ENCODE data around the gene TPP1.

DNA sequence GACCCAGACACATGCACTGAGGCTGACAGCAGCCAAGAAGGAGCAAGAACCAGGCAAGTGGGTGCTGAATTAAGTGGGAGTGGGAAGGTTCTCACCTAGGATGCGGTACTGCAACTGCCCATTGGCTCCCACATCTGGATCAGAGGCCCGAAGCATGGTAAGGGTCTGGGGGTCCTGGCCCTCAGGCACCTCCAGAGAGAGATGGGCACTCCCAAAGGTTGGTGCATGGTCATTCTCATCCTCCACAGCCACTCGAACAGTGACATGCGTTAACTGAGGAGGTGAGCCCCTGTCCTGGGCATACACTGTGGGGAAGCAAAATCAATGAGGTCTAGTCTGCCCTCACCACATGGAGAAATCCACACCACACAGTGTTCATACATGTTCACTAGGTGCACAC is 9.3 kb upstream of the TPP1 start:
- TF ChIP-seq CHD2 (IDR thresholded peaks at IDR 0.05; ENCODE audit: low read length, partially characterized antibody) = no peak
- TF ChIP-seq, protein P1, sequence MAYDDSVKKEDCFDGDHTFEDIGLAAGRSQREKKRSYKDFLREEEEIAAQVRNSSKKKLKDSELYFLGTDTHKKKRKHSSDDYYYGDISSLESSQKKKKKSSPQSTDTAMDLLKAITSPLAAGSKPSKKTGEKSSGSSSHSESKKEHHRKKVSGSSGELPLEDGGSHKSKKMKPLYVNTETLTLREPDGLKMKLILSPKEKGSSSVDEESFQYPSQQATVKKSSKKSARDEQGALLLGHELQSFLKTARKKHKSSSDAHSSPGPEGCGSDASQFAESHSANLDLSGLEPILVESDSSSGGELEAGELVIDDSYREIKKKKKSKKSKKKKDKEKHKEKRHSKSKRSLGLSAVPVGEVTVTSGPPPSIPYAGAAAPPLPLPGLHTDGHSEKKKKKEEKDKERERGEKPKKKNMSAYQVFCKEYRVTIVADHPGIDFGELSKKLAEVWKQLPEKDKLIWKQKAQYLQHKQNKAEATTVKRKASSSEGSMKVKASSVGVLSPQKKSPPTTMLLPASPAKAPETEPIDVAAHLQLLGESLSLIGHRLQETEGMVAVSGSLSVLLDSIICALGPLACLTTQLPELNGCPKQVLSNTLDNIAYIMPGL (CRISPR knock-in tag; IDR thresholded peaks at IDR 0.05; ENCODE audit: borderline replicate concordance) = no peak
- no peak for TF ChIP-seq MYC (IDR thresholded peaks at IDR 0.05; ENCODE audit: borderline replicate concordance, low read length)
- TF ChIP-seq, protein P2, sequence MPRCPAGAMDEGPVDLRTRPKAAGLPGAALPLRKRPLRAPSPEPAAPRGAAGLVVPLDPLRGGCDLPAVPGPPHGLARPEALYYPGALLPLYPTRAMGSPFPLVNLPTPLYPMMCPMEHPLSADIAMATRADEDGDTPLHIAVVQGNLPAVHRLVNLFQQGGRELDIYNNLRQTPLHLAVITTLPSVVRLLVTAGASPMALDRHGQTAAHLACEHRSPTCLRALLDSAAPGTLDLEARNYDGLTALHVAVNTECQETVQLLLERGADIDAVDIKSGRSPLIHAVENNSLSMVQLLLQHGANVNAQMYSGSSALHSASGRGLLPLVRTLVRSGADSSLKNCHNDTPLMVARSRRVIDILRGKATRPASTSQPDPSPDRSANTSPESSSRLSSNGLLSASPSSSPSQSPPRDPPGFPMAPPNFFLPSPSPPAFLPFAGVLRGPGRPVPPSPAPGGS (IDR thresholded peaks at IDR 0.05) = no peak
- no peak for TF ChIP-seq GATA3 (IDR thresholded peaks at IDR 0.05; ENCODE audit: borderline replicate concordance)
